Epithelial cell of alveolus of lung (primary cell): ENCODE measurements around the gene DNER. TPM values are rescaled to one million over a fixed set of nuclear protein-coding genes. Genes with fewer than 3 reads are reported as not detected.

Experiments used
- total RNA-seq: library from RNA; depleted of rRNA; stranded (reverse); fragments of >200 nt; gene quantifications from 2 replicates; pipeline ENCODE4 v1.2.1, GENCODE V29; 2015

The DNER gene
- total RNA-seq: 1.2 and 4.8 TPM in 2 replicates

GRCh38 chr2:229714080-229714735, at the start of gene DNER:
Gene DNER (minus strand): TSS chr2:229714555. CDS start chr2:229714423, 132 bp downstream.

Other genes with a start within 250 kb of the DNER start
- gene TRIP12, start 207.5 kb upstream of the DNER start, total RNA-seq: 89.2 and 99.3 TPM in 2 replicates
- gene FBXO36, start 207.9 kb upstream of the DNER start, total RNA-seq: 4.3 and 9.1 TPM in 2 replicates